ENCODE results near the gene DHCR24. TPM values are rescaled to one million over a fixed set of nuclear protein-coding genes. Genes with fewer than 3 reads are reported as not detected.

The DHCR24 gene
- total and polyA plus RNA-seq, 2 experiments from 2014 or later = 124 to 453 TPM

DNA sequence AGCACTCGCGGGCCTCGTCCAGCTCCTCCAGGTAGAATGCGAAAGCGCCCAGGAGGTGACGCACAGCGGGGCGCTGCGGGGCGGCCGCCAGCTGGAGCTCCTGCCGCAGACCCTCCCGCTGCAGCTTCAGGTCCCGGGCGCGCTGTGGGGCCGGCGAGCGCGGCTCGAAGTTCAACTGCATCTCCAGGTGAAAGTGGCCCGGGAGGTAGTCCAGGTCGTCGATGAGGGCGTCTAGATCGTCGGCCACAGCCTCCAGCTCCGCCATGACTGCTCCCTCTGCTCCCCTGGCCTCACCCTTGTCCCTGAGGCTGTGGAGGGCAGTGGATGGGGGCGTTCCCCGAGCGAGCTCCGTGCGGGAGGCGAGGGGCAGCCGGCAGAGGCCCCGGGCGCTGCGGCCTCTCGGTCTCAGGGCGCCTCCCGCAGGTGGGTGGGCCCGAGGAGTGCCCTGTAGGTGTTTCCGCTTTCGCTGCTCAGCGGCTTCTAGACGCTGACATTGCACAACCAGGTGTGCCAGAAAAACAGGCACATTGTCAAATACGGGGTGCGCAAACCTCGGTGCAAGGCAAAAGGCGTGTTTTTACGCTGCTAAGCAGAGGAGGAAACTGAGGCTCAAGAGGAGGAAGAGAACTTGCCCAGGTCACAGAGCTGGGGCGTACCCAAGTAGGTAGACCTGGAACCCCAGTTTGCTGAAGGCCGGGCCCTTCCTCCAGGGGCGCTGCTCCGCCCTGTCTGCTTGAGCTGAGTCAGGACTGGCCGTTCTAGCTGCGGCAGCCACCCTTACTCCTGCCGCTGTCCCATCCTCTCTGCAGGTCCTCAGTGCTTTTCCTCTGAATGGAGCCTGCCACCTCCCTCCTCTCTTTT lies 85.9 kb downstream of the DHCR24 start, which contains the start of gene TTC22:
Gene TTC22, minus strand, starts transcription at position 425 of the 861 bp plus-strand sequence. Its CDS starts 160 bp downstream, at position 265.
- peak within 1 kb of the TSS; percentile 57 for H3K4me3 ChIP-seq

More for the DNA sequence above, 85.9 kb downstream of the DHCR24 start, which contains the start of gene TTC22:
- no peaks in the 10 kb centered on the region; the same call in 2 of the 3 replicates for H3K36me3 Mint-ChIP-seq (ENCODE audit: low read depth)
- no peaks in the 10 kb centered on the region for H3K79me2 ChIP-seq (replicated peaks; ENCODE audit: insufficient read depth)
- H3K27me3 Mint-ChIP-seq (ENCODE audit: insufficient read depth, low read depth, poor library complexity) = peaks cover 16% of the 10 kb centered on the region
- H3K9me3 Mint-ChIP-seq = no peaks in the 10 kb centered on the region
- H4K20me1 ChIP-seq (replicated peaks; ENCODE audit: insufficient read depth) = no peaks in the 10 kb centered on the region
- no peaks in the 10 kb centered on the region for H3K36me3 ChIP-seq (ENCODE audit: insufficient read depth)
- peaks cover 7% of the 10 kb centered on the region for H3K4me1 Mint-ChIP-seq
- H3K4me2 ChIP-seq = peak within 1 kb of the TSS; percentile 84
- H2AFZ ChIP-seq = peak within 1 kb of the TSS; percentile 99
- H3K9me2 ChIP-seq (ENCODE audit: insufficient read depth) = no peaks in the 10 kb centered on the region
- peak; percentile 81 for ATAC-seq
- no peak within 1 kb of the TSS for H3K27ac ChIP-seq (ENCODE audit: low read depth)
- no peaks in the 10 kb centered on the region; the same call in 1 of the 2 replicates for H3K4me1 ChIP-seq (ENCODE audit: insufficient read depth)
- peak within 1 kb of the TSS; percentile 52 for H3K4me3 Mint-ChIP-seq
- peak; percentile 80 for DNase-seq (ENCODE audit: low spot score)
- 0 out of 2 replicates have a peak, but pooled peaks cover 5% of the 10 kb centered on the region for H3F3A ChIP-seq (replicated peaks; ENCODE audit: low read depth)
- peaks cover 34% of the 10 kb centered on the region for H3K27me3 ChIP-seq (ENCODE audit: insufficient read depth)
- TF ChIP-seq, protein P1, sequence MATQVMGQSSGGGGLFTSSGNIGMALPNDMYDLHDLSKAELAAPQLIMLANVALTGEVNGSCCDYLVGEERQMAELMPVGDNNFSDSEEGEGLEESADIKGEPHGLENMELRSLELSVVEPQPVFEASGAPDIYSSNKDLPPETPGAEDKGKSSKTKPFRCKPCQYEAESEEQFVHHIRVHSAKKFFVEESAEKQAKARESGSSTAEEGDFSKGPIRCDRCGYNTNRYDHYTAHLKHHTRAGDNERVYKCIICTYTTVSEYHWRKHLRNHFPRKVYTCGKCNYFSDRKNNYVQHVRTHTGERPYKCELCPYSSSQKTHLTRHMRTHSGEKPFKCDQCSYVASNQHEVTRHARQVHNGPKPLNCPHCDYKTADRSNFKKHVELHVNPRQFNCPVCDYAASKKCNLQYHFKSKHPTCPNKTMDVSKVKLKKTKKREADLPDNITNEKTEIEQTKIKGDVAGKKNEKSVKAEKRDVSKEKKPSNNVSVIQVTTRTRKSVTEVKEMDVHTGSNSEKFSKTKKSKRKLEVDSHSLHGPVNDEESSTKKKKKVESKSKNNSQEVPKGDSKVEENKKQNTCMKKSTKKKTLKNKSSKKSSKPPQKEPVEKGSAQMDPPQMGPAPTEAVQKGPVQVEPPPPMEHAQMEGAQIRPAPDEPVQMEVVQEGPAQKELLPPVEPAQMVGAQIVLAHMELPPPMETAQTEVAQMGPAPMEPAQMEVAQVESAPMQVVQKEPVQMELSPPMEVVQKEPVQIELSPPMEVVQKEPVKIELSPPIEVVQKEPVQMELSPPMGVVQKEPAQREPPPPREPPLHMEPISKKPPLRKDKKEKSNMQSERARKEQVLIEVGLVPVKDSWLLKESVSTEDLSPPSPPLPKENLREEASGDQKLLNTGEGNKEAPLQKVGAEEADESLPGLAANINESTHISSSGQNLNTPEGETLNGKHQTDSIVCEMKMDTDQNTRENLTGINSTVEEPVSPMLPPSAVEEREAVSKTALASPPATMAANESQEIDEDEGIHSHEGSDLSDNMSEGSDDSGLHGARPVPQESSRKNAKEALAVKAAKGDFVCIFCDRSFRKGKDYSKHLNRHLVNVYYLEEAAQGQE (IDR thresholded peaks at IDR 0.05; ENCODE audit: unreplicated experiment) = no peak
- TF ChIP-seq STAT1 (IDR thresholded peaks at IDR 0.05; ENCODE audit: unreplicated experiment) = no peak
- no peak for TF ChIP-seq JUNB (IDR thresholded peaks at IDR 0.05; ENCODE audit: unreplicated experiment)
- peak; percentile 27; the same call in 1 of the 2 replicates for TF ChIP-seq POLR2AphosphoS5 (IDR thresholded peaks at IDR 0.05; ENCODE audit: low read depth)
- no peak for TF ChIP-seq NANOG (IDR thresholded peaks at IDR 0.05; ENCODE audit: borderline replicate concordance)
- TF ChIP-seq ZNF114 (CRISPR knock-in tag; IDR thresholded peaks at IDR 0.05) = no peak
- no peak for TF ChIP-seq ZNF331 (CRISPR knock-in tag; IDR thresholded peaks at IDR 0.05; ENCODE audit: low read depth)
- TF ChIP-seq, protein P2, sequence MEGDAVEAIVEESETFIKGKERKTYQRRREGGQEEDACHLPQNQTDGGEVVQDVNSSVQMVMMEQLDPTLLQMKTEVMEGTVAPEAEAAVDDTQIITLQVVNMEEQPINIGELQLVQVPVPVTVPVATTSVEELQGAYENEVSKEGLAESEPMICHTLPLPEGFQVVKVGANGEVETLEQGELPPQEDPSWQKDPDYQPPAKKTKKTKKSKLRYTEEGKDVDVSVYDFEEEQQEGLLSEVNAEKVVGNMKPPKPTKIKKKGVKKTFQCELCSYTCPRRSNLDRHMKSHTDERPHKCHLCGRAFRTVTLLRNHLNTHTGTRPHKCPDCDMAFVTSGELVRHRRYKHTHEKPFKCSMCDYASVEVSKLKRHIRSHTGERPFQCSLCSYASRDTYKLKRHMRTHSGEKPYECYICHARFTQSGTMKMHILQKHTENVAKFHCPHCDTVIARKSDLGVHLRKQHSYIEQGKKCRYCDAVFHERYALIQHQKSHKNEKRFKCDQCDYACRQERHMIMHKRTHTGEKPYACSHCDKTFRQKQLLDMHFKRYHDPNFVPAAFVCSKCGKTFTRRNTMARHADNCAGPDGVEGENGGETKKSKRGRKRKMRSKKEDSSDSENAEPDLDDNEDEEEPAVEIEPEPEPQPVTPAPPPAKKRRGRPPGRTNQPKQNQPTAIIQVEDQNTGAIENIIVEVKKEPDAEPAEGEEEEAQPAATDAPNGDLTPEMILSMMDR (conservative IDR thresholded peaks at IDR 0.05; ENCODE audit: low read depth in 2 of 2) = peak; percentile 54 to 62; a peak in 3 of 4 replicates
- TF ChIP-seq EZH2 (IDR thresholded peaks at IDR 0.05; ENCODE audit: low read depth, unreplicated experiment) = no peak
- TF ChIP-seq, protein P3, sequence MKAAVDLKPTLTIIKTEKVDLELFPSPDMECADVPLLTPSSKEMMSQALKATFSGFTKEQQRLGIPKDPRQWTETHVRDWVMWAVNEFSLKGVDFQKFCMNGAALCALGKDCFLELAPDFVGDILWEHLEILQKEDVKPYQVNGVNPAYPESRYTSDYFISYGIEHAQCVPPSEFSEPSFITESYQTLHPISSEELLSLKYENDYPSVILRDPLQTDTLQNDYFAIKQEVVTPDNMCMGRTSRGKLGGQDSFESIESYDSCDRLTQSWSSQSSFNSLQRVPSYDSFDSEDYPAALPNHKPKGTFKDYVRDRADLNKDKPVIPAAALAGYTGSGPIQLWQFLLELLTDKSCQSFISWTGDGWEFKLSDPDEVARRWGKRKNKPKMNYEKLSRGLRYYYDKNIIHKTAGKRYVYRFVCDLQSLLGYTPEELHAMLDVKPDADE (IDR thresholded peaks at IDR 0.05) = no peak
- TF ChIP-seq EZH2phosphoT487 (IDR thresholded peaks at IDR 0.05; ENCODE audit: unreplicated experiment) = no peak
- TF ChIP-seq CREB1 (CRISPR knock-in tag; IDR thresholded peaks at IDR 0.05; ENCODE audit: low read depth) = no peak
- TF ChIP-seq, protein P4, sequence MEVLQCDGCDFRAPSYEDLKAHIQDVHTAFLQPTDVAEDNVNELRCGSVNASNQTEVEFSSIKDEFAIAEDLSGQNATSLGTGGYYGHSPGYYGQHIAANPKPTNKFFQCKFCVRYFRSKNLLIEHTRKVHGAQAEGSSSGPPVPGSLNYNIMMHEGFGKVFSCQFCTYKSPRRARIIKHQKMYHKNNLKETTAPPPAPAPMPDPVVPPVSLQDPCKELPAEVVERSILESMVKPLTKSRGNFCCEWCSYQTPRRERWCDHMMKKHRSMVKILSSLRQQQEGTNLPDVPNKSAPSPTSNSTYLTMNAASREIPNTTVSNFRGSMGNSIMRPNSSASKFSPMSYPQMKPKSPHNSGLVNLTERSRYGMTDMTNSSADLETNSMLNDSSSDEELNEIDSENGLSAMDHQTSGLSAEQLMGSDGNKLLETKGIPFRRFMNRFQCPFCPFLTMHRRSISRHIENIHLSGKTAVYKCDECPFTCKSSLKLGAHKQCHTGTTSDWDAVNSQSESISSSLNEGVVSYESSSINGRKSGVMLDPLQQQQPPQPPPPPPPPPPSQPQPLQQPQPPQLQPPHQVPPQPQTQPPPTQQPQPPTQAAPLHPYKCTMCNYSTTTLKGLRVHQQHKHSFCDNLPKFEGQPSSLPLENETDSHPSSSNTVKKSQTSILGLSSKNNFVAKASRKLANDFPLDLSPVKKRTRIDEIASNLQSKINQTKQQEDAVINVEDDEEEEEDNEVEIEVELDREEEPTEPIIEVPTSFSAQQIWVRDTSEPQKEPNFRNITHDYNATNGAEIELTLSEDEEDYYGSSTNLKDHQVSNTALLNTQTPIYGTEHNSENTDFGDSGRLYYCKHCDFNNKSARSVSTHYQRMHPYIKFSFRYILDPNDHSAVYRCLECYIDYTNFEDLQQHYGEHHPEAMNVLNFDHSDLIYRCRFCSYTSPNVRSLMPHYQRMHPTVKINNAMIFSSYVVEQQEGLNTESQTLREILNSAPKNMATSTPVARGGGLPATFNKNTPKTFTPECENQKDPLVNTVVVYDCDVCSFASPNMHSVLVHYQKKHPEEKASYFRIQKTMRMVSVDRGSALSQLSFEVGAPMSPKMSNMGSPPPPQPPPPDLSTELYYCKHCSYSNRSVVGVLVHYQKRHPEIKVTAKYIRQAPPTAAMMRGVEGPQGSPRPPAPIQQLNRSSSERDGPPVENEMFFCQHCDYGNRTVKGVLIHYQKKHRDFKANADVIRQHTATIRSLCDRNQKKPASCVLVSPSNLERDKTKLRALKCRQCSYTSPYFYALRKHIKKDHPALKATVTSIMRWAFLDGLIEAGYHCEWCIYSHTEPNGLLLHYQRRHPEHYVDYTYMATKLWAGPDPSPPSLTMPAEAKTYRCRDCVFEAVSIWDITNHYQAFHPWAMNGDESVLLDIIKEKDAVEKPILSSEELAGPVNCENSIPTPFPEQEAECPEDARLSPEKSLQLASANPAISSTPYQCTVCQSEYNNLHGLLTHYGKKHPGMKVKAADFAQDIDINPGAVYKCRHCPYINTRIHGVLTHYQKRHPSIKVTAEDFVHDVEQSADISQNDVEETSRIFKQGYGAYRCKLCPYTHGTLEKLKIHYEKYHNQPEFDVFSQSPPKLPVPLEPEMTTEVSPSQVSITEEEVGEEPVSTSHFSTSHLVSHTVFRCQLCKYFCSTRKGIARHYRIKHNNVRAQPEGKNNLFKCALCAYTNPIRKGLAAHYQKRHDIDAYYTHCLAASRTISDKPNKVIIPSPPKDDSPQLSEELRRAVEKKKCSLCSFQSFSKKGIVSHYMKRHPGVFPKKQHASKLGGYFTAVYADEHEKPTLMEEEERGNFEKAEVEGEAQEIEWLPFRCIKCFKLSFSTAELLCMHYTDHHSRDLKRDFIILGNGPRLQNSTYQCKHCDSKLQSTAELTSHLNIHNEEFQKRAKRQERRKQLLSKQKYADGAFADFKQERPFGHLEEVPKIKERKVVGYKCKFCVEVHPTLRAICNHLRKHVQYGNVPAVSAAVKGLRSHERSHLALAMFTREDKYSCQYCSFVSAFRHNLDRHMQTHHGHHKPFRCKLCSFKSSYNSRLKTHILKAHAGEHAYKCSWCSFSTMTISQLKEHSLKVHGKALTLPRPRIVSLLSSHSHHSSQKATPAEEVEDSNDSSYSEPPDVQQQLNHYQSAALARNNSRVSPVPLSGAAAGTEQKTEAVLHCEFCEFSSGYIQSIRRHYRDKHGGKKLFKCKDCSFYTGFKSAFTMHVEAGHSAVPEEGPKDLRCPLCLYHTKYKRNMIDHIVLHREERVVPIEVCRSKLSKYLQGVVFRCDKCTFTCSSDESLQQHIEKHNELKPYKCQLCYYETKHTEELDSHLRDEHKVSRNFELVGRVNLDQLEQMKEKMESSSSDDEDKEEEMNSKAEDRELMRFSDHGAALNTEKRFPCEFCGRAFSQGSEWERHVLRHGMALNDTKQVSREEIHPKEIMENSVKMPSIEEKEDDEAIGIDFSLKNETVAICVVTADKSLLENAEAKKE (CRISPR knock-in tag; IDR thresholded peaks at IDR 0.05) = peak; percentile 90
- H3K27ac Mint-ChIP-seq = no peak within 1 kb of the TSS
